GM23248 (cell line): Measurements from ENCODE around the gene AOPEP. TPM values are rescaled to one million over a fixed set of nuclear protein-coding genes. Genes with fewer than 3 reads are reported as not detected.
A peak's percentile ranks its signal among the peaks of the same experiment; 100 is the strongest.

Experiments
- DNase-seq: peaks from one replicate; pipeline ENCODE4 v3.0.0-alpha.2; 2015
- H2AFZ ChIP-seq: fragments of 200-600 bp; sonication (generic); 2 replicates; pipeline ENCODE4 v1.6.1; 2016; ENCODE audit warnings: antibody characterized with exemption
- H3F3A ChIP-seq: fragments of 200-600 bp; sonication (generic); 2 replicates; pipeline ENCODE4 v1.6.1; 2016; ENCODE audit warnings: mild to moderate bottlenecking, antibody characterized with exemption, mixed run types; ENCODE audit not compliant: insufficient read depth
- H3K27ac ChIP-seq: fragments of 200-600 bp; sonication (generic); 2 replicates; pipeline ENCODE4 v1.5.1; 2016; ENCODE audit warnings: mild to moderate bottlenecking
- H3K27me3 ChIP-seq: fragments of 200-600 bp; sonication (generic); replicated peaks from 2 replicates; pipeline ENCODE4 v1.6.1; 2016; ENCODE audit warnings: mild to moderate bottlenecking; ENCODE audit not compliant: insufficient read depth
- H3K36me3 ChIP-seq: fragments of 200-600 bp; sonication (generic); 2 replicates; pipeline ENCODE4 v1.6.1; 2016; ENCODE audit warnings: low read depth, mild to moderate bottlenecking
- H3K4me1 ChIP-seq: fragments of 200-600 bp; sonication (generic); 2 replicates; pipeline ENCODE4 v1.6.1; 2016; ENCODE audit warnings: mild to moderate bottlenecking; ENCODE audit not compliant: insufficient read depth
- H3K4me2 ChIP-seq: fragments of 200-600 bp; sonication (generic); one replicate; pipeline ENCODE4 v1.6.1; 2016; ENCODE audit warnings: mild to moderate bottlenecking; ENCODE audit not compliant: unreplicated experiment
- H3K4me3 ChIP-seq: fragments of 200-600 bp; sonication (generic); 2 replicates; pipeline ENCODE4 v1.5.1; 2016; ENCODE audit warnings: mild to moderate bottlenecking
- H3K79me2 ChIP-seq: fragments of 200-600 bp; sonication (generic); 2 replicates; pipeline ENCODE4 v1.6.1; 2016; ENCODE audit warnings: mild to moderate bottlenecking; ENCODE audit not compliant: insufficient read depth
- H3K9ac ChIP-seq: fragments of 200-600 bp; sonication (generic); 2 replicates; pipeline ENCODE4 v1.6.1; 2016; ENCODE audit warnings: mild to moderate bottlenecking
- H3K9me2 ChIP-seq: fragments of 200-600 bp; sonication (generic); 2 replicates; pipeline ENCODE4 v1.6.1; 2016; ENCODE audit warnings: mixed run types, mild to moderate bottlenecking, moderate library complexity; ENCODE audit not compliant: insufficient read depth
- H3K9me3 ChIP-seq: fragments of 200-600 bp; sonication (generic); one replicate; pipeline ENCODE4 v1.6.1; 2017; ENCODE audit warnings: low read depth
- H4K20me1 ChIP-seq: fragments of 200-600 bp; sonication (generic); 2 replicates; pipeline ENCODE4 v1.6.0; 2016; ENCODE audit not compliant: insufficient read depth
- EZH2 ChIP-seq: fragments of 200-600 bp; sonication (generic); IDR thresholded peaks from 2 replicates; pipeline ENCODE4 v1.6.1; 2018; ENCODE audit warnings: antibody characterized with exemption, mild to moderate bottlenecking; ENCODE audit not compliant: insufficient read depth, poor library complexity, severe bottlenecking
- EZH2phosphoT487 ChIP-seq: fragments of 200-600 bp; sonication (generic); IDR thresholded peaks from 2 replicates; pipeline ENCODE4 v1.6.1; 2018; ENCODE audit warnings: antibody characterized with exemption, moderate library complexity, mild to moderate bottlenecking, low read depth; ENCODE audit not compliant: insufficient read depth
- WGBS, 2 experiments: methylation state at CpG; one replicate each; pipeline ENCODE4 v1.1.6; 2015 to 2017; ENCODE audit warnings: low lambda C conversion rate in 2 of 2, low coverage in 1 of 2; ENCODE audit errors: missing lambda C conversion rate in 2 of 2; 5-methylcytosine and 5-hydroxymethylcytosine counted together
- in situ Hi-C: fragments of 300-500 bp; cut with MboI; formaldehyde crosslinking; loops from 2 replicates; pipeline ENCODE4 v1.15.0; 2020
- polyA plus RNA-seq: library from polyadenylated mRNA; unstranded; fragments of >200 nt; fragmentation: Nextera tagmentation; extraction: Ambion mirVana; gene quantifications from 2 replicates; pipeline ENCODE4 v1.2.1, GENCODE V29; 2016
- total RNA-seq: library from RNA; depleted of rRNA; stranded (reverse); fragments of >200 nt; shearing (Covaris generic); gene quantifications from 2 replicates; pipeline ENCODE4 v1.2.3, GENCODE V29; 2014

Gene AOPEP
- total and polyA plus RNA-seq, 2 experiments from 2014 or later, result 90.0 to 120 TPM

- H3K79me2 ChIP-seq, result peaks cover 41% of the 10 kb centered on the region
- no peaks in the 10 kb centered on the region for H3K27me3 ChIP-seq
- H3F3A ChIP-seq, result peaks cover 58% of the 10 kb centered on the region
- H3K9ac ChIP-seq, result peak overlapping the region; percentile 76
- H3K9me3 ChIP-seq, result no peaks in the 10 kb centered on the region
- no peaks in the 10 kb centered on the region for H4K20me1 ChIP-seq
- WGBS, 2 experiments, result 1 to 2% methylated on average over 12 of the region's 12 CpGs
- H3K4me3 ChIP-seq, result peak overlapping the region; percentile 48
- peak overlapping the region; percentile 93 for H3K27ac ChIP-seq
- peak; percentile 87 for DNase-seq
- no peaks in the 10 kb centered on the region for H3K9me2 ChIP-seq
- H3K36me3 ChIP-seq, result no peaks in the 10 kb centered on the region
- peak overlapping the region; percentile 22; the same call in 1 of the 2 replicates for H2AFZ ChIP-seq
- in situ Hi-C loops, result no loop called here
- H3K4me1 ChIP-seq, result peaks cover 51% of the 10 kb centered on the region
- no peak for TF ChIP-seq EZH2phosphoT487
- TF ChIP-seq EZH2, result no peak
- H3K4me2 ChIP-seq, result peak overlapping the region; percentile 76
Measured at GRCh38 chr9:94920420-94921091, 194.1 kb downstream of the AOPEP start.

DNA sequence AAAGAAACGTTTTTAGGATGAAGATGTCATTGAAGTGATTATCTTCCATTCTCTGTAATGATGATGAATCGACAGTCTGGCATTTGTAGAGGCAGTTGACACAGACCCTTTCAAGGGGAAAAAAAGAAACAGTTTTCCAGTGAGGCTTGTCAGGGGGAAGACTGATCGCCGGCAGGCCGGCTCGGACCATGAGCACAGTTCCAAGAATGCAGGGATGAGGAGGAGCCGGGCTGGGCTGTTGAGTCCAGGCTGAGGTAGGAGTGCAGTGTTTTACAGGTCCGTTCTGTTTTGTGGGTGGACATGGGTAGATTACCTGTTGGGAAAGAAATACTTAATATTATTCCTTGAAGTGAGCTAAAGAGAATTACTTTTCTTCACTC lies 194.6 kb downstream of the AOPEP start:
- in situ Hi-C loops, result no loop called here
- H3K4me1 ChIP-seq, result peaks cover 51% of the 10 kb centered on the region
- H3K4me3 ChIP-seq, result peak overlapping the region; percentile 48

GRCh38 chr9:94921656-94922055 lies 195.2 kb downstream of the AOPEP start:
- no peak for DNase-seq
- peak overlapping the region; percentile 76 for H3K4me2 ChIP-seq
- H3K79me2 ChIP-seq, result peaks cover 43% of the 10 kb centered on the region
- in situ Hi-C loops, result no loop called here
- H4K20me1 ChIP-seq, result no peaks in the 10 kb centered on the region
- H3F3A ChIP-seq, result peaks cover 57% of the 10 kb centered on the region
- H3K4me1 ChIP-seq, result peaks cover 51% of the 10 kb centered on the region
- H3K9me2 ChIP-seq, result no peaks in the 10 kb centered on the region
- H3K9me3 ChIP-seq, result no peaks in the 10 kb centered on the region
- no peak overlapping the region for H2AFZ ChIP-seq
- 59 to 60% methylated on average over 11 of the region's 11 CpGs for WGBS, 2 experiments
- no peaks in the 10 kb centered on the region for H3K36me3 ChIP-seq
- peak overlapping the region; percentile 48 for H3K4me3 ChIP-seq
- H3K9ac ChIP-seq, result peak overlapping the region; percentile 76
- H3K27me3 ChIP-seq, result no peaks in the 10 kb centered on the region
- H3K27ac ChIP-seq, result peak overlapping the region; percentile 93
- TF ChIP-seq EZH2phosphoT487, result no peak
- TF ChIP-seq EZH2, result no peak

More for the DNA sequence above, 194.6 kb downstream of the AOPEP start:
- peak overlapping the region; percentile 76 for H3K9ac ChIP-seq
- no peaks in the 10 kb centered on the region for H3K36me3 ChIP-seq
- no peaks in the 10 kb centered on the region for H3K9me2 ChIP-seq
- H3K27me3 ChIP-seq, result no peaks in the 10 kb centered on the region
- 3% methylated on average over 8 of the region's 8 CpGs for WGBS, 2 experiments
- H4K20me1 ChIP-seq, result no peaks in the 10 kb centered on the region
- peak overlapping the region; percentile 76 for H3K4me2 ChIP-seq
- no peak overlapping the region for H2AFZ ChIP-seq
- DNase-seq, result peak; percentile 86
- H3K9me3 ChIP-seq, result no peaks in the 10 kb centered on the region
- peak overlapping the region; percentile 93 for H3K27ac ChIP-seq
- TF ChIP-seq EZH2 (no peak), EZH2phosphoT487 (no peak)
- peaks cover 41% of the 10 kb centered on the region for H3K79me2 ChIP-seq
- H3F3A ChIP-seq, result peaks cover 57% of the 10 kb centered on the region

- no peaks in the 10 kb centered on the region for H4K20me1 ChIP-seq
- peak; percentile 95 for DNase-seq
- H2AFZ ChIP-seq, result no peak overlapping the region
- H3K36me3 ChIP-seq, result peaks cover 4% of the 10 kb centered on the region; the same call in 1 of the 2 replicates
- peaks cover 51% of the 10 kb centered on the region for H3K4me1 ChIP-seq
- H3K9ac ChIP-seq, result peak overlapping the region; percentile 76
- no peaks in the 10 kb centered on the region for H3K9me2 ChIP-seq
- WGBS, 2 experiments, result 3 to 5% methylated on average over 10 of the region's 10 CpGs
- H3K27ac ChIP-seq, result peak overlapping the region; percentile 93
- no peaks in the 10 kb centered on the region for H3K27me3 ChIP-seq
- no peaks in the 10 kb centered on the region for H3K9me3 ChIP-seq
- peak overlapping the region; percentile 56 for H3K4me3 ChIP-seq
- peaks cover 57% of the 10 kb centered on the region for H3F3A ChIP-seq
- in situ Hi-C loops, result no loop called here
- peaks cover 43% of the 10 kb centered on the region for H3K79me2 ChIP-seq
- peak overlapping the region; percentile 76 for H3K4me2 ChIP-seq
- TF ChIP-seq EZH2 (no peak), EZH2phosphoT487 (no peak)
Measured at GRCh38 chr9:94922098-94922607, 195.7 kb downstream of the AOPEP start.
